GM21619 (cell line): ENCODE results near the gene NOL4L.

ENCODE experiments used
- ATAC-seq: cut with Tn5 transposase; IDR thresholded peaks from one replicate; pipeline ENCODE4 v1.9.1; 2021; ENCODE audit not compliant: unreplicated experiment

The NOL4L gene

GRCh38 chr20:32585011-32585585, at the start of gene NOL4L:
Gene NOL4L, minus strand, starts transcription at chr20:32585333. Its CDS starts 443 bp downstream, at chr20:32584890.
- no peak for ATAC-seq

GRCh38 chr20:32634041-32634805, 49.1 kb upstream of the NOL4L start:
- ATAC-seq, result no peak

- ATAC-seq, result no peak
Measured at GRCh38 chr20:32632461-32633354, 47.6 kb upstream of the NOL4L start.

- ATAC-seq, result no peak
Measured at GRCh38 chr20:32631933-32632460, 46.9 kb upstream of the NOL4L start.

GRCh38 chr20:32629813-32630212, 44.7 kb upstream of the NOL4L start:
- ATAC-seq, result no peak

- no peak for ATAC-seq
Measured at GRCh38 chr20:32628960-32629530, 43.9 kb upstream of the NOL4L start.

GRCh38 chr20:32626859-32627636, 41.9 kb upstream of the NOL4L start:
- ATAC-seq, result peak; percentile 33

- ATAC-seq, result no peak
Measured at GRCh38 chr20:32626407-32626806, 41.3 kb upstream of the NOL4L start.

- no peak for ATAC-seq
Measured at GRCh38 chr20:32625996-32626395, 40.9 kb upstream of the NOL4L start.

GRCh38 chr20:32624687-32625345, 39.7 kb upstream of the NOL4L start:
- ATAC-seq, result no peak

GRCh38 chr20:32623667-32624157, 38.6 kb upstream of the NOL4L start:
- ATAC-seq, result no peak

- ATAC-seq, result no peak
Measured at GRCh38 chr20:32622585-32623468, 37.7 kb upstream of the NOL4L start.

- ATAC-seq, result no peak
Measured at GRCh38 chr20:32621891-32622584, 36.9 kb upstream of the NOL4L start.

GRCh38 chr20:32621071-32621890, 36.1 kb upstream of the NOL4L start:
- no peak for ATAC-seq

GRCh38 chr20:32619586-32619985, 34.5 kb upstream of the NOL4L start:
- ATAC-seq, result no peak

- no peak for ATAC-seq
Measured at GRCh38 chr20:32614772-32615171, 29.6 kb upstream of the NOL4L start.

GRCh38 chr20:32614303-32614702, 29.2 kb upstream of the NOL4L start:
- no peak for ATAC-seq
